B cell (primary cell): ENCODE results near the gene DTL. TPM values are rescaled to one million over a fixed set of nuclear protein-coding genes. Genes with fewer than 3 reads are reported as not detected.

Source experiments
- ATAC-seq: fragments of 200-7000 bp; cut with Tn5 transposase; one replicate; pipeline ENCODE4 v1.10.0; 2021; ENCODE audit warnings: low read depth, mild to moderate bottlenecking, moderate number of reproducible peaks, moderate library complexity
- CTCF ChIA-PET: fragments of 350-600 bp; sonication (Branson Sonifier 250); formaldehyde crosslinking; loops from one replicate; lab custom pipeline; 2021; ENCODE audit warnings: antibody characterized with exemption, inconsistent platforms; lab: Charles Lee
- POLR2A ChIA-PET: fragments of 350-600 bp; sonication (Branson Sonifier 250); formaldehyde crosslinking; loops from one replicate; lab custom pipeline; 2021; ENCODE audit warnings: antibody characterized with exemption; lab: Charles Lee
- DNase-seq: peaks from one replicate; pipeline ENCODE4 v3.0.0; 2013
- H2AFZ ChIP-seq: 2 replicates; pipeline ENCODE4 v1.6.1; 2012; ENCODE audit warnings: mild to moderate bottlenecking, low read depth, low read length; ENCODE audit not compliant: insufficient read depth, poor library complexity, severe bottlenecking
- H3K27ac ChIP-seq, 2 donors: 1 replicate in 1 of 2; 2 replicates in 1 of 2; pipeline ENCODE4 v1.5.1; 2012 to 2013; ENCODE audit warnings: low read length in 2 of 2, mild to moderate bottlenecking in 2 of 2, moderate library complexity in 1 of 2
- H3K27me3 ChIP-seq, 4 experiments: fragments of 200-600 bp in 1 of 4; sonication (generic) in 1 of 4; replicated peaks in 1 of 4; 1 replicate in 2 of 4; 2 replicates in 2 of 4; pipeline versions ENCODE4 v1.6.1 to v1.7.0; 2013 to 2016; ENCODE audit warnings: low read length in 3 of 4, mild to moderate bottlenecking in 2 of 4, mixed read lengths in 1 of 4, moderate library complexity in 1 of 4; ENCODE audit not compliant: insufficient read depth in 4 of 4, control insufficient read depth in 3 of 4; ENCODE audit errors: control extremely low read depth in 1 of 4
- H3K36me3 ChIP-seq, 2 experiments: replicated peaks in 1 of 2; 1 replicate in 1 of 2; 2 replicates in 1 of 2; pipeline versions ENCODE4 v1.6.1 to v1.7.1; 2013; ENCODE audit warnings: low read length in 1 of 2; ENCODE audit not compliant: insufficient read depth in 2 of 2, control insufficient read depth in 1 of 2; ENCODE audit errors: control extremely low read depth in 1 of 2, extremely low read depth in 1 of 2
- H3K4me1 ChIP-seq, 2 donors: fragments of 200-600 bp in 1 of 2; sonication (generic) in 1 of 2; 1 replicate in 1 of 2; 2 replicates in 1 of 2; pipeline versions ENCODE4 v1.5.1 to v1.6.1; 2013 to 2017; ENCODE audit warnings: low read length in 2 of 2; ENCODE audit not compliant: control insufficient read depth in 2 of 2, insufficient read depth in 2 of 2
- H3K4me2 ChIP-seq: replicated peaks from 2 replicates; pipeline ENCODE3; 2012; ENCODE audit warnings: mild to moderate bottlenecking, low read depth, low read length; ENCODE audit not compliant: poor library complexity, severe bottlenecking
- H3K4me3 ChIP-seq, 5 experiments: fragments of 200-600 bp in 1 of 5; sonication (generic) in 1 of 5; 1 replicate in 3 of 5; 2 replicates in 2 of 5; pipeline versions ENCODE4 v1.5.1 to v1.7.0; 2011 to 2016; ENCODE audit warnings: low read length in 4 of 5, mild to moderate bottlenecking in 4 of 5, low read depth in 2 of 5, control low read depth in 1 of 5, moderate library complexity in 1 of 5; ENCODE audit not compliant: insufficient read depth in 1 of 5; ENCODE audit errors: control extremely low read depth in 1 of 5, extremely low read depth in 1 of 5
- H3K79me2 ChIP-seq: fragments of 200-600 bp; sonication (generic); one replicate; pipeline ENCODE4 v1.6.0; 2016; ENCODE audit warnings: low read length; ENCODE audit not compliant: control insufficient read depth, insufficient read depth
- H3K9ac ChIP-seq: fragments of 200-600 bp; sonication (generic); 2 replicates; pipeline ENCODE4 v1.6.1; 2017; ENCODE audit warnings: mild to moderate bottlenecking, low read length, moderate library complexity
- H3K9me3 ChIP-seq, 3 donors: one replicate each; pipeline versions ENCODE4 v1.6.1 to v1.7.1; 2013; ENCODE audit warnings: low read length in 2 of 3; ENCODE audit not compliant: control insufficient read depth in 2 of 3, insufficient read depth in 1 of 3; ENCODE audit errors: control extremely low read depth in 1 of 3
- H4K20me1 ChIP-seq: 2 replicates; pipeline ENCODE4 v1.6.0; 2012; ENCODE audit warnings: mild to moderate bottlenecking, low read length; ENCODE audit not compliant: insufficient read depth, control insufficient read depth, poor library complexity, severe bottlenecking
- H3K27ac Mint-ChIP-seq: one replicate; pipeline ENCODE4 v1.8.0; 2021; ENCODE audit warnings: mixed read lengths
- H3K27me3 Mint-ChIP-seq: one replicate; pipeline ENCODE4 v1.8.0; 2021; ENCODE audit warnings: mixed read lengths
- H3K4me1 Mint-ChIP-seq: one replicate; pipeline ENCODE4 v1.8.0; 2021; ENCODE audit warnings: mixed read lengths
- H3K4me3 Mint-ChIP-seq: one replicate; pipeline ENCODE4 v1.8.0; 2021; ENCODE audit warnings: mixed read lengths
- H3K9me3 Mint-ChIP-seq: one replicate; pipeline ENCODE4 v1.8.0; 2022; ENCODE audit warnings: mixed read lengths; ENCODE audit not compliant: insufficient read depth
- CTCF ChIP-seq: fragments of 200-600 bp; IDR thresholded peaks from one replicate; pipeline ENCODE4 v1.8.0; 2022; ENCODE audit warnings: antibody characterized with exemption, mild to moderate bottlenecking
- EZH2 ChIP-seq: IDR thresholded peaks from 2 replicates; pipeline ENCODE4 v1.6.1; 2012; ENCODE audit warnings: borderline replicate concordance, low read depth, mild to moderate bottlenecking, moderate library complexity, low read length; ENCODE audit not compliant: insufficient read depth, poor library complexity, severe bottlenecking
- WGBS: methylation state at CpG from one replicate; pipeline ENCODE4 v1.1.5; 2013; ENCODE audit warnings: missing lambda C conversion rate; ENCODE audit not compliant: insufficient coverage; 5-methylcytosine and 5-hydroxymethylcytosine counted together
- intact Hi-C: fragments of 100-400 bp; cut with micrococcal nuclease; formaldehyde crosslinking; loops from one replicate; pipeline ENCODE4 v1.10.0; 2022
- polyA plus RNA-seq: library from polyadenylated mRNA; depleted of rRNA; stranded (reverse); fragments of >200 nt; gene quantifications from 2 replicates; pipeline ENCODE4 v1.2.3, GENCODE V29; 2012
- total RNA-seq, 2 donors: library from RNA; stranded (reverse); fragments of 120-200 nt in 1 of 2; gene quantifications; 1 replicate in 1 of 2; 2 replicates in 1 of 2; pipeline versions ENCODE4 v1.2.3 to v1.2.4, GENCODE V29; 2013 to 2022

The DTL gene
- total and polyA plus RNA-seq, 2 donors (not counting 1 experiment from before 2014, with no cell fraction given): 0.37 to 0.39 TPM

DNA sequence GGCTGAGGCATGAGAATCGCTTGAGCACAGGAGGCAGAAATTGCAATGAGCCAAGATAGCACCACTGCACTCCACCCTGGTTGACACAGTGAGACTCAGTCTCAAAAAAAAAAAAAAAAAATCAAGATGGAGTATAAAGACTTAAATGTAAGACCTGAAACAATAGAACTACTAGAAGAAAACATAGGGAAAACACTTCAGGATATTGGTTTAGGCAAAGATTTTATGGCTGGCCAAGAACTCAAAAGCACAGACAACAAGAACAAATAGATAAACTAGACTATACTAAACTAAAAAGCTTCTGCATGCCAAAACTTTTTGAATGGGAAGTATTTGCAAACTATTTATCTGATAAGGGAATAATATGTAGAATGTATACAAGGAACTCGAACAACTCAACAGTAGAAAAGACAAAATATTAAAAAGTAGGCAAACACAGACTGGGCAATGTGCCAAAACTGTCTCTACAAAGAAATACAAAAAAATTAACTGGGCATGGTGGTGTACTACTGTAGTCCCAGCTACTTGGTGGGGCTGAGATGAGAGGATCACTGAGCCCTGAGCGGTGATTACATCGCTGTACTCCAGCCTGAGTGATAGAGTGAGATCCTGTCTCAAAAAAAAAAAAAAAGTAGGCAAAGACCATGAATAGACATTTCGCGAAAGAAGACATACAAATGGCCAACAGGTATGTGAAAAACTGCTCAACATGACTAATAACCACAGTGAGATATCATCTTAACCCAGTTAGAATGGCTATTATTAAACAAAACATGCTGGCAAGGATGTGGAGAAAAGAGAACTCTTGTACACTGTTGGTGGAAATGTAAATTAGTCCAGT is 25.3 kb downstream of the DTL start:
- no peak overlapping the region for H3K4me3 Mint-ChIP-seq
- H3K9me3 Mint-ChIP-seq: peaks cover 6% of the 10 kb centered on the region
- H4K20me1 ChIP-seq: no peaks in the 10 kb centered on the region
- DNase-seq (no peak), ATAC-seq (no peak)
- H3K9me3 ChIP-seq: peaks cover 0 to 11% (median 4%) of the 10 kb centered on the region in 3 donors
- POLR2A ChIA-PET: no interaction called here
- no peaks in the 10 kb centered on the region for H3K27me3 ChIP-seq
- H3K4me1 ChIP-seq: no peaks in the 10 kb centered on the region
- H3K79me2 ChIP-seq: no peaks in the 10 kb centered on the region
- H3K27ac ChIP-seq: no peak overlapping the region
- no peak for TF ChIP-seq CTCF
- no peak for TF ChIP-seq EZH2
- no peak overlapping the region for H3K4me2 ChIP-seq
- CTCF ChIA-PET: interaction anchor here (0.9 to 9.3 kb wide), 4 partner anchors 11 to 395 kb away, joined by 3 to 185 read pairs (median 20); no protein-coding TSS in a partner anchor
- H3K4me3 ChIP-seq: no peak overlapping the region
- H2AFZ ChIP-seq: no peak overlapping the region
- H3K4me1 Mint-ChIP-seq: no peaks in the 10 kb centered on the region
- intact Hi-C loops: no loop called here
- 50% methylated on average over 2 of the region's 6 CpGs for WGBS
- H3K27ac Mint-ChIP-seq: no peak overlapping the region
- H3K27me3 Mint-ChIP-seq: no peaks in the 10 kb centered on the region
- H3K36me3 ChIP-seq: no peaks in the 10 kb centered on the region
- H3K9ac ChIP-seq: no peak overlapping the region
